Measurements from ENCODE around the gene MACROD2. TPM values are rescaled to one million over a fixed set of nuclear protein-coding genes. Genes with fewer than 3 reads are reported as not detected.

MACROD2 gene
- total RNA-seq, 4 donors from 2014 or later = 1.8 to 4.8 (median 2.9) TPM

GRCh38 chr20:15297059-15297875 lies 1302.0 kb downstream of the MACROD2 start:
- intact Hi-C loops (cut with DNase I) = no loop called here
- Histone ChIP-seq H3K27me3 (no peaks in the 10 kb centered on the region), H3K9me3 (no peaks in the 10 kb centered on the region), H3K36me3 (no peaks in the 10 kb centered on the region), H3K27ac (no peak overlapping the region), H3K4me1 (no peaks in the 10 kb centered on the region), H3K4me3 (no peak overlapping the region)
- 80% methylated on average over 5 of the region's 5 CpGs for WGBS, 2 donors
- no peak for DNase-seq
- TF ChIP-seq POLR2A (IDR thresholded peaks at IDR 0.05) = no peak
- no peak for TF ChIP-seq CTCF (IDR thresholded peaks at IDR 0.05)

- Histone ChIP-seq H3K4me1 (no peaks in the 10 kb centered on the region), H3K27me3 (no peaks in the 10 kb centered on the region), H3K36me3 (no peaks in the 10 kb centered on the region), H3K4me3 (no peak overlapping the region), H3K9me3 (no peaks in the 10 kb centered on the region), H3K27ac (no peak overlapping the region)
- TF ChIP-seq CTCF (IDR thresholded peaks at IDR 0.05) = no peak
- TF ChIP-seq POLR2A (IDR thresholded peaks at IDR 0.05) = no peak
- DNase-seq = no peak
- intact Hi-C loops (cut with DNase I) = no loop called here
- WGBS, 2 donors = 85 to 89% methylated on average over 5 of the region's 5 CpGs
These were observed 1306.8 kb downstream of the MACROD2 start for GRCh38 chr20:15302075-15302474.

- H3K4me3 ChIP-seq = no peak overlapping the region
- no peaks in the 10 kb centered on the region for H3K27me3 ChIP-seq
- DNase-seq = no peak
- TF ChIP-seq CTCF (IDR thresholded peaks at IDR 0.05) (no peak), POLR2A (IDR thresholded peaks at IDR 0.05) (no peak)
- intact Hi-C loops (cut with DNase I) = no loop called here
- H3K4me1 ChIP-seq = no peaks in the 10 kb centered on the region
- H3K36me3 ChIP-seq = no peaks in the 10 kb centered on the region
- no peak overlapping the region for H3K27ac ChIP-seq
- no peaks in the 10 kb centered on the region for H3K9me3 ChIP-seq
These were observed 1315.0 kb downstream of the MACROD2 start for GRCh38 chr20:15310361-15310760.

GRCh38 chr20:15316556-15316955 lies 1321.2 kb downstream of the MACROD2 start:
- Histone ChIP-seq H3K27me3 (no peaks in the 10 kb centered on the region), H3K36me3 (no peaks in the 10 kb centered on the region), H3K9me3 (no peaks in the 10 kb centered on the region), H3K27ac (no peak overlapping the region), H3K4me1 (no peaks in the 10 kb centered on the region), H3K4me3 (no peak overlapping the region)
- intact Hi-C loops (cut with DNase I) = no loop called here
- no peak for DNase-seq
- WGBS, 2 donors = 65 to 69% methylated on average over 1 of the region's 1 CpG
- TF ChIP-seq POLR2A (IDR thresholded peaks at IDR 0.05) (no peak), CTCF (IDR thresholded peaks at IDR 0.05) (no peak)

- intact Hi-C loops (cut with DNase I) = no loop called here
- H3K9me3 ChIP-seq = no peaks in the 10 kb centered on the region
- H3K4me3 ChIP-seq = no peak overlapping the region
- no peaks in the 10 kb centered on the region for H3K27me3 ChIP-seq
- H3K36me3 ChIP-seq = no peaks in the 10 kb centered on the region
- WGBS, 2 donors = 42 to 58% methylated on average over 2 of the region's 2 CpGs
- no peak overlapping the region for H3K27ac ChIP-seq
- no peaks in the 10 kb centered on the region for H3K4me1 ChIP-seq
- no peak for DNase-seq
- TF ChIP-seq POLR2A (IDR thresholded peaks at IDR 0.05) (no peak), CTCF (IDR thresholded peaks at IDR 0.05) (no peak)
These were observed 1322.4 kb downstream of the MACROD2 start for GRCh38 chr20:15317546-15318232.
